Mucosa of descending colon (tissue), 3 donors: ENCODE measurements around the gene COL19A1. TPM values are rescaled to one million over a fixed set of nuclear protein-coding genes. Genes with fewer than 3 reads are reported as not detected.

ENCODE experiments used
- ATAC-seq: fragments of 200-7000 bp; cut with Tn5 transposase; one replicate; pipeline ENCODE4 v1.9.1; 2020; ENCODE audit warnings: mild to moderate bottlenecking, moderate library complexity
- DNase-seq, 3 donors: peaks; one replicate each; pipeline ENCODE4 v3.0.0-alpha.2; 2020
- H3K36me3 ChIP-seq: fragments of 200-600 bp; one replicate; pipeline ENCODE4 v1.8.0; 2021; ENCODE audit warnings: low read depth, mild to moderate bottlenecking
- H3K4me1 ChIP-seq: fragments of 200-600 bp; one replicate; pipeline ENCODE4 v1.8.0; 2021; ENCODE audit warnings: low read depth, mild to moderate bottlenecking
- H3K4me3 ChIP-seq: fragments of 200-600 bp; one replicate; pipeline ENCODE4 v1.8.0; 2021; ENCODE audit warnings: mild to moderate bottlenecking
- H3K9me3 ChIP-seq: fragments of 200-600 bp; one replicate; pipeline ENCODE4 v1.8.0; 2021; ENCODE audit warnings: mild to moderate bottlenecking
- intact Hi-C, 2 donors: fragments of 100-400 bp; cut with DNase I in 1 of 2; cut with micrococcal nuclease in 1 of 2; formaldehyde crosslinking; loops; one replicate each; pipeline versions ENCODE4 v1.11.0 to v1.11.1; 2022; cut with DNase I, micrococcal nuclease
- total RNA-seq, 3 donors: library from RNA; stranded (reverse); fragmentation: NEBNext Ultra II Directional in 2 of 3; extraction: Animal tissue kit (Norgen Biotek cat#: 25700) in 2 of 3; gene quantifications; one replicate each; pipeline versions ENCODE4 v1.2.1 to v1.2.4, GENCODE V29; 2021 to 2023
- TF ChIP-seq, protein P1 (sequence below): fragments of 200-600 bp; IDR thresholded peaks from one replicate; pipeline ENCODE4 v1.8.0; 2022; ENCODE audit warnings: antibody characterized with exemption, mild to moderate bottlenecking
- donor health status: DM: no; HTN: no; CAD: no; lungs with moderate emphysema.
- donor health status: DM: no; HTN: no; CAD: no.
- donor health status: DM: no; HTN: yes; CAD: no.

Gene COL19A1
- total RNA-seq, 3 donors from 2014 or later: 0.19 to 0.49 (median 0.24) TPM

DNA sequence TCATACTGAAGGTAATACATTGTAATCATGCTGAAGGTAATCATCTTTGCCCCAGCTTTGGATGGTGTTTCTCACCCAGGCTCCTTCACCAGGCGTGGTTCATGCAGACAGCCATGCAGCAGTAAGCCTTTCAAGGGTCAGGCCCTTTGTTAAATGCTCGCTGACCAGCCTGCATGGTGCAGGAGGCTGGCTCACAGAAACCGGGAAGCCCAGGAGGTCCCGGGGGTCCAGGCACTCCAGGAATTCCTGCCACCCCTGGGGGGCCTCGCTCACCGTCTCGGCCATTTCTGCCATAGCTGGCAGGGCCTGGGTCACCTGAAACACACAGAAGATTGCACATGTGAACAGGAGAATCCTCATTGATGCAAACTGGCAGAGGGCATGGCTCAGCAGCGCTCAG lies 350.4 kb downstream of the COL19A1 start:
- H3K4me1 ChIP-seq: peaks cover 14% of the 10 kb centered on the region
- H3K9me3 ChIP-seq: no peaks in the 10 kb centered on the region
- TF ChIP-seq, protein P1, sequence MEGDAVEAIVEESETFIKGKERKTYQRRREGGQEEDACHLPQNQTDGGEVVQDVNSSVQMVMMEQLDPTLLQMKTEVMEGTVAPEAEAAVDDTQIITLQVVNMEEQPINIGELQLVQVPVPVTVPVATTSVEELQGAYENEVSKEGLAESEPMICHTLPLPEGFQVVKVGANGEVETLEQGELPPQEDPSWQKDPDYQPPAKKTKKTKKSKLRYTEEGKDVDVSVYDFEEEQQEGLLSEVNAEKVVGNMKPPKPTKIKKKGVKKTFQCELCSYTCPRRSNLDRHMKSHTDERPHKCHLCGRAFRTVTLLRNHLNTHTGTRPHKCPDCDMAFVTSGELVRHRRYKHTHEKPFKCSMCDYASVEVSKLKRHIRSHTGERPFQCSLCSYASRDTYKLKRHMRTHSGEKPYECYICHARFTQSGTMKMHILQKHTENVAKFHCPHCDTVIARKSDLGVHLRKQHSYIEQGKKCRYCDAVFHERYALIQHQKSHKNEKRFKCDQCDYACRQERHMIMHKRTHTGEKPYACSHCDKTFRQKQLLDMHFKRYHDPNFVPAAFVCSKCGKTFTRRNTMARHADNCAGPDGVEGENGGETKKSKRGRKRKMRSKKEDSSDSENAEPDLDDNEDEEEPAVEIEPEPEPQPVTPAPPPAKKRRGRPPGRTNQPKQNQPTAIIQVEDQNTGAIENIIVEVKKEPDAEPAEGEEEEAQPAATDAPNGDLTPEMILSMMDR: no peak
- no peaks in the 10 kb centered on the region for H3K36me3 ChIP-seq
- DNase-seq (no peak), ATAC-seq (no peak)
- H3K4me3 ChIP-seq: no peak overlapping the region
- intact Hi-C loops: no loop called here

DNA sequence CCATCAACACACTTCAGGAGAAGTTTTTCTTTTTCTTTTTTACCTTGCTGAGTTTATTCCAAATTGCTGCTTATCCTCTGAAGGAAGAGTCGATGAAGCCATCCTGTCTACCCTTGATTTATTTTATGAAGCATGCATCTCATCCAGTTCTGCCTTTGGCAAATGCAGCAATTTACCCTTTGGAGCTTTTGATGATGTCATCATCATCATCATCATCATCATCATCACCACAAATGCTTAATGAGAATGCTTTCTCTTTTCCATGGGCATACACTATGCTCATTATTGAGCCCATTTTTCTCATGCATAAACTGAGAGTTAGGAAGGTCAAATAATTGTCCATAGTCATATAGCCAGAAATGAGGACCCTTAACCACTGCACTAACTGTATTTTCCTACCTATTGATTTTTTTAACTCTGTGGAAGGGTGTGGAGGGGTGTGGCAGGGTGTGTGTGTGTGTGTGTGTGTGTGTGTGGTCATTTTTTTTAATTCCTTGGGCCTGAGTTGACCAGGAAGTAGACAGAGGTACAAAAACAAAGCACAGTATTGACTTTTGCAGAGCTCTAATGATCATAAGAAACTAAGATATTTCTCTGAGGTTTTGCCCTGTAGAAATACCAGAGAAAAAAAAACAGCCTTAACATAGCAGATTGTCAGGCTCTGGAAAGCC lies 353.7 kb downstream of the COL19A1 start:
- intact Hi-C loops: loop anchor here in 1 of 2 donors (5.0 kb wide), 1 partner anchor 67 kb away; no protein-coding TSS in a partner anchor

GRCh38 chr6:70221025-70221714 lies 354.8 kb downstream of the COL19A1 start:
- no peak overlapping the region for H3K4me3 ChIP-seq
- intact Hi-C loops: loop anchor here in 1 of 2 donors (5.0 kb wide), 1 partner anchor 66 kb away; no protein-coding TSS in a partner anchor
- ATAC-seq (peak; percentile 83), DNase-seq (peak in 1 of 3 donors; percentile 23)
- peaks cover 16% of the 10 kb centered on the region for H3K4me1 ChIP-seq
- H3K36me3 ChIP-seq: no peaks in the 10 kb centered on the region
- H3K9me3 ChIP-seq: no peaks in the 10 kb centered on the region
- TF ChIP-seq, protein P1: peak; percentile 51

More for the DNA sequence above, 353.7 kb downstream of the COL19A1 start:
- Histone ChIP-seq H3K4me3 (no peak overlapping the region), H3K9me3 (no peaks in the 10 kb centered on the region), H3K36me3 (no peaks in the 10 kb centered on the region), H3K4me1 (peaks cover 16% of the 10 kb centered on the region)
- peak; percentile 74 for ATAC-seq
- DNase-seq: peak in 1 of 3 donors; percentile 34
- TF ChIP-seq, protein P1: no peak

GRCh38 chr6:70221715-70222438 lies 355.5 kb downstream of the COL19A1 start:
- Histone ChIP-seq H3K36me3 (no peaks in the 10 kb centered on the region), H3K4me3 (no peak overlapping the region), H3K9me3 (no peaks in the 10 kb centered on the region), H3K4me1 (peaks cover 16% of the 10 kb centered on the region)
- TF ChIP-seq, protein P1: no peak
- intact Hi-C loops: loop anchor here in 1 of 2 donors (5.0 kb wide), 1 partner anchor 65 kb away; no protein-coding TSS in a partner anchor
- ATAC-seq (peak; percentile 45), DNase-seq (peak in 1 of 3 donors; percentile 21)

- intact Hi-C loops: loop anchor here in 1 of 2 donors (5.0 kb wide), 1 partner anchor 65 kb away; no protein-coding TSS in a partner anchor
- no peaks in the 10 kb centered on the region for H3K36me3 ChIP-seq
- H3K9me3 ChIP-seq: no peaks in the 10 kb centered on the region
- H3K4me1 ChIP-seq: peaks cover 16% of the 10 kb centered on the region
- ATAC-seq (peak; percentile 13), DNase-seq (no peak)
- no peak overlapping the region for H3K4me3 ChIP-seq
- TF ChIP-seq, protein P1: no peak
Observed at GRCh38 chr6:70222439-70222749, 356.0 kb downstream of the COL19A1 start.
